ENCODE measurements around the gene HEBP2. TPM values are rescaled to one million over a fixed set of nuclear protein-coding genes. Genes with fewer than 3 reads are reported as not detected.

HEBP2 gene
- total and polyA plus RNA-seq, 7 donors, result 19.6 to 133 (median 83.9) TPM

GRCh38 chr6:138468320-138469015 lies 64.4 kb downstream of the HEBP2 start:
- Histone ChIP-seq H3K4me3 (no peak overlapping the region), H3K27ac (no peak overlapping the region), H3K4me1 (no peaks in the 10 kb centered on the region), H3K27me3 (ENCODE audit: insufficient read depth in 3 of 3, low read length in 2 of 3) (no peaks in the 10 kb centered on the region), H3K9me3 (no peaks in the 10 kb centered on the region), H3K36me3 (ENCODE audit: insufficient read depth in 1 of 2, low read depth in 1 of 2) (peaks cover 0 to 8% of the 10 kb centered on the region in 2 donors)
- no peak for ATAC-seq
- no peak for TF ChIP-seq CTCF (IDR thresholded peaks at IDR 0.05)
- no peak for DNase-seq
- 94 to 95% (median 95%) methylated on average over 9 of the region's 9 CpGs for WGBS, 3 donors
- intact Hi-C loops (cut with DNase I), result no loop called here

Other genes starting within 250 kb of the HEBP2 start
- 10 to 100 TPM in 2 of 4 donors, under 1 TPM in 2; 0.38 to 18.4 (median 7.6) TPM for gene ARFGEF3, start 242.3 kb upstream of the HEBP2 start, total RNA-seq
- gene ARFGEF3, start 242.3 kb upstream of the HEBP2 start, polyA plus RNA-seq, result under 1 TPM; 0.20 to 0.22 (median 0.21) TPM
- gene PBOV1, start 185.7 kb upstream of the HEBP2 start, total RNA-seq, result not detected
- not detected for gene PBOV1, start 185.7 kb upstream of the HEBP2 start, polyA plus RNA-seq
- not detected for gene SMIM28, start 26.3 kb upstream of the HEBP2 start, total RNA-seq
- not detected for gene SMIM28, start 26.3 kb upstream of the HEBP2 start, polyA plus RNA-seq
- 1 to 10 TPM; 1.2 to 2.3 (median 1.6) TPM for gene NHSL1, start 95.3 kb downstream of the HEBP2 start, total RNA-seq
- gene NHSL1, start 95.3 kb downstream of the HEBP2 start, polyA plus RNA-seq, result under 1 TPM; 0.08 to 0.34 (median 0.17) TPM

Measured in psoas muscle (tissue), 8 donors.